GM18867 (cell line): Measurements from ENCODE around the gene CEP128.

Source experiments
- ATAC-seq: cut with Tn5 transposase; IDR thresholded peaks from one replicate; pipeline ENCODE4 v1.9.1; 2021; ENCODE audit warnings: mild to moderate bottlenecking, moderate library complexity; ENCODE audit not compliant: unreplicated experiment

Gene CEP128

GRCh38 chr14:80941241-80942185 lies at the start of gene CEP128:
TSS of gene CEP128 (minus strand) at chr14:80941738.
- peak; percentile 98 for ATAC-seq

GRCh38 chr14:80988735-80989429 lies 47.3 kb upstream of the CEP128 start:
- peak; percentile 58 for ATAC-seq

DNA sequence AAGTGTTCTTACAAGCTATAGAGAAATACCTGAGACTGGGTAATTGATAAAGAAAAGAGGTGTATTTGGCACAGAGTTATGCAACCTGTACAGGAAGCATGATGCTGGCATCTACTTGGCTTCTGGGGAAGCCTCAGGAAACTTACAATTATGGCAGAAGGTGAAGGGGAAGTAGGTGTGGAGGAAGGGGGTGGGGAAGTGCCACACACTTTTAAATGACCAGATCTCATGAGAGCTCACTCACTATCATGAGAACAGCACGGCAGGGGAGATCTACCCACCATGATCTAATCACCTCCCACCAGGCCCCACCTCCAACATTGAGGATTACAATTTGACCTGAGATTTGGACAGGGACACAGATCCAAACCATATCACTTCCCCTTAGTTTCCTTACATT lies 46.7 kb upstream of the CEP128 start:
- ATAC-seq = no peak

DNA sequence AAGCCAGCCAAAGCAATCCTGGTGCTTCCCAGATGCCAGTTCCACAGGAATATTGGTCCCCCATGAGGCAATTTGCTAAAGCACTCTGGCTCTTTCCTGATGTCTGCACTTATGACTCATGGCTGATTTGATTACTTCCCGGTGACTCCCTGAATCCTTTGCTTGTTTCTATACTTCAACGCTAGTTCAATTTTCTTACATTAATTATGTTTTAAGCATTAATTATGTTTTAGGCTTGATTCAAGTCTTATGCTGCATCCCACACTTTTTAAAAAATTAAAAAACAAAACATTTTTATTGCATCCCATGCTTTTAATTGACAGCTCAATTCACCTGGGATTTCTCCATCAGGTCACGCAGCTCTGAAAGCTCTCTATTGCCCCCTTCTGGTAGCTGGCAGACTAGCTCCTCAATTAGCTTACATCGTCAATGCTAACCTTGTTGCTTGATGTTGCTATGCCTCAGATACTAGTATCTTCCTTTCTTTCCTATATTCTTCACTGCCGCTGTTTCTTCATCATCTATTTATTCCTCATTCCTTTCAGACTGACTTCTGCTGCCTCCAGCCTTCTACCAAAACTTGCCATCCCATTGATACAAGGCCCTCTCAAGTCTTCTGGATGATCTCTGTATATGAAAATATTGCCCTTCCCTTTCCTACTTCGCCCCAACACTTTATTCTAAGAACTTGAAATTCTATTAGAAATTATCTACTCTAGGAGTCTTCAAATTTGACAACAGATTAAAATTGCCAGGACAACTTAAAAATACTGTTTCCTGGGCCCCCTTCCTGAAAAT lies 45.9 kb upstream of the CEP128 start:
- ATAC-seq = peak; percentile 66

GRCh38 chr14:80982711-80983110 lies 41.2 kb upstream of the CEP128 start:
- no peak for ATAC-seq

DNA sequence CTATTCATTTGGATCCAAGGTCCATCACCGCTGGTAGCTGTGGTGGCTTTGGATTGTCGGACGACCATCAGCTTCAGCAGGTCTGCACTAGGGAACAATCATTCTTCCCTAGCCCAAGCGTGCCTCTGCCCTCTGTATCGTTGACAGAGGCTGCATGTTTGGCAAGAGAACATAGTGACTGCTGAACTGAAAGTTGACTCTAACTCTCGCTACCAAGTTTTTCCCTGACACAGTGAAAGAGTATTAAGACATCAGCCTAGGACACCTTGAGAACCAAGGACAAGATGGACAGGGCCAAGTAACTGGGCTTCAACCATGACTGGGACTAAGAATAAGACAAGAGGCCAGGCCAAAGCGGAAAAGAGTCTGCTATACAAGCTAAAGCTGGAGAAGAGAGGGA lies 40.1 kb upstream of the CEP128 start:
- no peak for ATAC-seq

- no peak for ATAC-seq
These were observed 39.6 kb upstream of the CEP128 start for GRCh38 chr14:80981156-80981555.

- ATAC-seq = no peak
These were observed 38.4 kb upstream of the CEP128 start for GRCh38 chr14:80979951-80980350.

- no peak for ATAC-seq
These were observed 36.9 kb upstream of the CEP128 start for GRCh38 chr14:80978403-80978802.

- no peak for ATAC-seq
These were observed 35.7 kb upstream of the CEP128 start for GRCh38 chr14:80977221-80977620.

GRCh38 chr14:80974679-80975078 lies 33.1 kb upstream of the CEP128 start:
- ATAC-seq = no peak

- no peak for ATAC-seq
These were observed 32.5 kb upstream of the CEP128 start for GRCh38 chr14:80973931-80974641.

DNA sequence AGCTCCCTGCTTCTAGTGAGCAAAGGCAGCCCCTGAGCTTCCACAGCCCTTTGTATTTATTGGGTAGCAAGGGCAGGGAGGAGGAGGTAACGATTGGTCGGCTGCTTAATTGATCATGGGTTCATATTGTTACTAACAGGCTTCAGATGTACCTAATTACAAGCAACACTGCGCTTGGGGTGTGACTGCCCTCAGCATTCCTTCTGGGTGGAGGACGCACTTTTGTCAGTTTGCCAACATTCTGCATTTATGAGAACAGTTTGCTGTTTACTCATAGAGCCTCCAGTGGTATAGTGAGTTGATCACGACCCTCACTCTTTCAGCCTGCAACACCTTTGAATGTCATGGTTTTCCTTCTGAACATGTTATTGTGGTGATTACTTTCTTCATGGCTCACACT lies 23.5 kb upstream of the CEP128 start:
- no peak for ATAC-seq

DNA sequence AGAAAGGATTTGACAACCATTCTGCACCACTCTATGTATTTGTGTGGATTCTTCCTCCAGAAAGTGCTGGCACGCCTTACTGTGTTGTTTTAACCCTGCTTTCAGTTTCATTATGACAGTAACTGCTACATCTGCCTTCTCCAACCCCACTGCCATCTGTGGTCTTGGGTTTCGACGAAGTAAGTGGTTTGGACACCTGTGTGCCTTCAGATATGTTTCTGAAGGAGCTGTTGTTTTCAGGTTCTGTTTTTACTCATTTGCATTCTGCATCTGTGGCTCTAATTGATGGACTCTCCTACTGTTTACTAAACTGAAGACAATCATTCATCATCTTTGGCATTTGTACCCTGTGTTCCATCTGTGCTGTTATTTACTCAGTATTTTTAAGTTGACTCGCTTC lies 18.0 kb upstream of the CEP128 start:
- ATAC-seq = peak; percentile 96

GRCh38 chr14:80958939-80959338 lies 17.4 kb upstream of the CEP128 start:
- ATAC-seq = no peak

DNA sequence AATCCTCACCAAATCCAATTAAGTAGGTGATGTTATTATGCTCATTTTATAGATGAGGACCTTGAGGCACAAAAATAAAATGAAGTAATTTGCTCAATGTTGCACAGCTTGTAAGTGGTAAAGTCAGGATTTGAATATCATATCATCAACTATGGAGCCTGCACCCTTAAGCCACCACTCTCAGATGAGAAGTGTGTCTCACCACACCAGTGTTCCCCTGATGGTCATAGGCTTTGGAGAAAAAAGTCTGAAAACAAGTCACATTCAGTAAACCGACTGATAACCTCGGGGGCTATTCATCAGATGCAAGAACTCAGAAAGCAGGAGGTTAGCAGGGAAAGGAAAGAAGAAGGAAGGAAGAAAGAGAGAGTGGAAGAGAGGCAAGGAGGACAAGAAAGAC lies 16.7 kb upstream of the CEP128 start:
- ATAC-seq = no peak

GRCh38 chr14:80957613-80958012 lies 16.1 kb upstream of the CEP128 start:
- ATAC-seq = no peak

GRCh38 chr14:80956922-80957321 lies 15.4 kb upstream of the CEP128 start:
- no peak for ATAC-seq

DNA sequence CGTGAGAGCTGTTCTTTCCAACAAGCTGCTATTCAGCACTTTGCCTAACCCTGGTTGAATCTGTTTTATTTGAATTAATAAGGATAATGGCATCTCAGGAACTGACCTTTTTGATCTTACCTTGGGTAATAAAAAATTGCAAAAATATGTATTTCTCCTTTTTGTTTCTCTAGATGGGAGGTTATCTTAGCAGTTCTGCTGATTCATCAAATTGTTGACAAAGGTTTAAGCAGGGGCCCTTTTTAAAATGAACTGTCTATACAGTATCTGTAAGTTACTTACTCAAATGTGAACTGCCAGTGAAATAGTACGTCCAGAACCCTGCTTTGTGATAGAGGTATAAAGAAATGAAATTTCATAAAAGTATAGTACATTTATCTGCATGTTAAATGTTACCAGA lies 14.6 kb upstream of the CEP128 start:
- ATAC-seq = no peak

DNA sequence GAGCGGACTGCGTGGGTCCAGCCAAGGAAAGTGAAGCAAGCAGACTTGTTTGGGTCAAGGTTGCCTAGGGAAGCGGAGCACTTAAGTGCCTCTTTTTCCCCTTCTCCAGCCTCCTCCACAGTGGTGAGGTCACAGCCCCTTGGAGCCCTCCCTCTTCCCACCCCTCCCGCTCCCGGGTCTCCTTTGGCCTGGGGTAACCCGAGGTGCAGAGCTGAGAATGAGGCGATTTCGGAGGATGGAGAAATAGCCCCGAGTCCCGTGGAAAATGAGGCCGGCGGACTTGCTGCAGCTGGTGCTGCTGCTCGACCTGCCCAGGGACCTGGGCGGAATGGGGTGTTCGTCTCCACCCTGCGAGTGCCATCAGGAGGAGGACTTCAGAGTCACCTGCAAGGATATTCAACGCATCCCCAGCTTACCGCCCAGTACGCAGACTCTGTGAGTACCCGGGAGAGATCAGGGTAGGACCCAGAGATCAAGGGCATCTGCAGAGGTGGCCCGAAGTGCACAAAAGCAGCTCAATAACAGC lies 13.9 kb upstream of the CEP128 start, which contains the start of gene TSHR:
TSS of gene TSHR (plus strand) at position 206 of the 526 bp plus-strand sequence. CDS start at position 266, 60 bp downstream.
- no peak for ATAC-seq
